Left renal pelvis (tissue), 4 donors: ENCODE measurements around the gene NOL12. TPM values are rescaled to one million over a fixed set of nuclear protein-coding genes. Genes with fewer than 3 reads are reported as not detected.
A peak's percentile ranks its signal among the peaks of the same experiment; 100 is the strongest.

ENCODE experiments used
- DNase-seq, 4 donors: peaks; one replicate each; pipeline ENCODE4 v3.0.0-alpha.2; 2013; ENCODE audit warnings: low read depth in 4 of 4, low spot score in 3 of 4
- polyA plus RNA-seq, 4 donors: library from polyadenylated mRNA; unstranded; fragments of 120-200 nt; gene quantifications; one replicate each; pipeline ENCODE4 v1.2.1, GENCODE V29; 2013; ENCODE audit not compliant: insufficient read length in 4 of 4

NOL12 gene
- polyA plus RNA-seq, 4 donors = 16.4 to 26.6 (median 17.4) TPM

GRCh38 chr22:37741312-37741795 lies 55.2 kb downstream of the NOL12 start:
- DNase-seq = peak; percentile 62 to 78 (median 72)

- DNase-seq = no peak
Observed at GRCh38 chr22:37742376-37743171, 56.4 kb downstream of the NOL12 start.

Other genes with a start within 250 kb of the NOL12 start
- 10 to 100 TPM in 1 of 4 donors, 1 to 10 TPM in 3; 4.6 to 10.4 (median 8.1) TPM for gene MFNG, start 200.0 kb upstream of the NOL12 start, polyA plus RNA-seq
- 10 to 100 TPM; 13.4 to 27.7 (median 16.6) TPM for gene CARD10, start 166.9 kb upstream of the NOL12 start, polyA plus RNA-seq
- gene CDC42EP1, start 125.9 kb upstream of the NOL12 start, polyA plus RNA-seq = 10 to 100 TPM; 35.3 to 71.5 (median 53.8) TPM
- 10 to 100 TPM in 3 of 4 donors, 1 to 10 TPM in 1; 2.5 to 30.7 (median 27.6) TPM for gene LGALS2, start 106.3 kb upstream of the NOL12 start, polyA plus RNA-seq
- gene GGA1, start 77.5 kb upstream of the NOL12 start, polyA plus RNA-seq = 10 to 100 TPM; 34.9 to 78.9 (median 47.2) TPM
- gene SH3BP1, start 46.7 kb upstream of the NOL12 start, polyA plus RNA-seq = 10 to 100 TPM; 16.1 to 27.5 (median 24.1) TPM
- 10 to 100 TPM; 15.2 to 19.9 (median 17.9) TPM for gene PDXP, start 27.6 kb upstream of the NOL12 start, polyA plus RNA-seq
- gene LGALS1, start 10.7 kb upstream of the NOL12 start, polyA plus RNA-seq = 1,000 to 10,000 TPM in 1 of 4 donors, 100 to 1,000 TPM in 3; 391 to 1,057 (median 412) TPM
- gene TRIOBP, start 10.7 kb downstream of the NOL12 start, polyA plus RNA-seq = 10 to 100 TPM; 51.8 to 86.1 (median 61.4) TPM
- 10 to 100 TPM in 3 of 4 donors, 1 to 10 TPM in 1; 5.7 to 18.6 (median 12.5) TPM for gene GCAT, start 121.6 kb downstream of the NOL12 start, polyA plus RNA-seq
- gene GALR3, start 137.0 kb downstream of the NOL12 start, polyA plus RNA-seq = not detected
- 10 to 100 TPM; 12.4 to 30.9 (median 25.6) TPM for gene ANKRD54, start 158.0 kb downstream of the NOL12 start, polyA plus RNA-seq
- gene EIF3L, start 163.1 kb downstream of the NOL12 start, polyA plus RNA-seq = 1,000 to 10,000 TPM in 2 of 4 donors, 100 to 1,000 TPM in 2; 927 to 1,098 (median 1,031) TPM
- 10 to 100 TPM; 17.4 to 28.2 (median 25.2) TPM for gene MICALL1, start 220.0 kb downstream of the NOL12 start, polyA plus RNA-seq